Activated CD8-positive, alpha-beta memory T cell treated with anti-CD3 and anti-CD28 coated beads, Interleukin-2, amount 10 ng/mL, durations not matched to agents 7 days and 5 days (primary cell): ENCODE data around the gene CHST8. TPM values are rescaled to one million over a fixed set of nuclear protein-coding genes. Genes with fewer than 3 reads are reported as not detected.

Experiments
- ATAC-seq: fragments of 150-1000 bp; cut with Tn5 transposase; one replicate; pipeline ENCODE4 v1.10.0; 2021; ENCODE audit warnings: moderate library complexity
- CTCF ChIA-PET: fragments of 350-600 bp; sonication (Branson Sonifier 250); formaldehyde crosslinking; loops from one replicate; lab custom pipeline; 2021; ENCODE audit warnings: antibody characterized with exemption; lab: Charles Lee
- DNase-seq: peaks from one replicate; pipeline ENCODE4 v3.0.0-alpha.2; 2020
- H3K27ac Mint-ChIP-seq: one replicate; pipeline ENCODE4 v1.8.0; 2021; ENCODE audit warnings: mild to moderate bottlenecking, mixed read lengths
- H3K27me3 Mint-ChIP-seq: one replicate; pipeline ENCODE4 v1.8.0; 2021; ENCODE audit warnings: mixed read lengths
- H3K36me3 Mint-ChIP-seq: one replicate; pipeline ENCODE4 v1.8.0; 2021; ENCODE audit warnings: mild to moderate bottlenecking, mixed read lengths
- H3K4me1 Mint-ChIP-seq: one replicate; pipeline ENCODE4 v1.8.0; 2021; ENCODE audit warnings: mixed read lengths
- H3K4me3 Mint-ChIP-seq: one replicate; pipeline ENCODE4 v1.8.0; 2021; ENCODE audit warnings: mild to moderate bottlenecking, moderate library complexity, mixed read lengths
- H3K9me3 Mint-ChIP-seq: one replicate; pipeline ENCODE4 v1.8.0; 2022; ENCODE audit warnings: low read depth, mixed read lengths
- total RNA-seq, 2 experiments: library from RNA; stranded (reverse); gene quantifications; one replicate each; pipeline ENCODE4 v1.2.3, GENCODE V29; 2021

Gene CHST8
- total RNA-seq, 2 experiments from 2014 or later, result not detected

DNA sequence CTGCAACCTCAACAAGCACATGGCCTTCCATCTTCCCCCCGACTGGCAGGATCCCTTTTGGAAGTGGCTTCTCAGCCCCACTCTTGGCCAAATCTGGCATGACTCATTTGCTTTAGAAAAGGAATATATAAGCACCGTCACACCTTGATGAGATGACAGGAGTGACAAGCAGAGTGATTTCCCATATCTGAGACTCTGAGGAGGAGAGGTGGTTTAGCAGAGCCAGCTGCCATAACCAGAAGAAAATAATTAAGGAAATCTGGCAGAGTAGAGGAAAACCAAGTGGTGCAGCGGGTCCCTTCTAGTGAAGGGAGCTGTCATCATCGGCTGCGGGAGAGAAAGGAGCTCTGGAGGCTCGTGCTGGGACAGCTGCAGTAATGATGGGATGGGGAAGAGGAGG is 147.5 kb downstream of the CHST8 start:
- no peaks in the 10 kb centered on the region for H3K27me3 Mint-ChIP-seq

DNA sequence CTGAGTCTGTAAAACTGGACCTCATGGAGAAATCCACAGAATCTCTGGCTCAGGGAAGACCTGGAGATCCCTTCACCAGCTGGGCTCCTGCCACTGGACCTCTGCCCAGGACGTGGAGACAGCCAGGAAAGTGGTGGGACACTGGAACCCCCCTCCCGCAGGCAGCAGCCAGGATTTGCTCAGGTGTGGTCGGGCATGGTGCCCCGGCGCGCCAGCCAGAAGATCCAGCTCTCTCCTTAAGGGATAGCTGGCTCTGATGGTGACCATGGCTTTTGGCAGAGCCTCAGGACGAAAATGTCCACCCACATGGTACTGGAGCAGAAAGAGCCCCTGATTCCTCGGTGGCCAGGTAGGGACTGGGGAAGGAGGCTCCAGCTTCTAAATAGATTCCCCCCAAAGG is 148.4 kb downstream of the CHST8 start:
- ATAC-seq (no peak), DNase-seq (no peak)
- no peak overlapping the region for H3K27ac Mint-ChIP-seq
- CTCF ChIA-PET, result interaction anchor here (0.7 to 3.7 kb wide), 4 partner anchors 8 to 355 kb away, joined by 4 to 30 read pairs (median 14); no protein-coding TSS in a partner anchor
- no peaks in the 10 kb centered on the region for H3K4me1 Mint-ChIP-seq
- no peaks in the 10 kb centered on the region for H3K9me3 Mint-ChIP-seq
- H3K36me3 Mint-ChIP-seq, result no peaks in the 10 kb centered on the region
- no peaks in the 10 kb centered on the region for H3K27me3 Mint-ChIP-seq
- no peak overlapping the region for H3K4me3 Mint-ChIP-seq

More for the DNA sequence above, 147.5 kb downstream of the CHST8 start:
- CTCF ChIA-PET, result interaction anchor here (0.7 to 3.7 kb wide), 5 partner anchors 8 to 354 kb away, joined by 4 to 30 read pairs (median 9); no protein-coding TSS in a partner anchor
- no peaks in the 10 kb centered on the region for H3K4me1 Mint-ChIP-seq
- no peaks in the 10 kb centered on the region for H3K36me3 Mint-ChIP-seq
- no peak overlapping the region for H3K27ac Mint-ChIP-seq
- H3K4me3 Mint-ChIP-seq, result no peak overlapping the region
- DNase-seq (no peak), ATAC-seq (no peak)
- H3K9me3 Mint-ChIP-seq, result no peaks in the 10 kb centered on the region

DNA sequence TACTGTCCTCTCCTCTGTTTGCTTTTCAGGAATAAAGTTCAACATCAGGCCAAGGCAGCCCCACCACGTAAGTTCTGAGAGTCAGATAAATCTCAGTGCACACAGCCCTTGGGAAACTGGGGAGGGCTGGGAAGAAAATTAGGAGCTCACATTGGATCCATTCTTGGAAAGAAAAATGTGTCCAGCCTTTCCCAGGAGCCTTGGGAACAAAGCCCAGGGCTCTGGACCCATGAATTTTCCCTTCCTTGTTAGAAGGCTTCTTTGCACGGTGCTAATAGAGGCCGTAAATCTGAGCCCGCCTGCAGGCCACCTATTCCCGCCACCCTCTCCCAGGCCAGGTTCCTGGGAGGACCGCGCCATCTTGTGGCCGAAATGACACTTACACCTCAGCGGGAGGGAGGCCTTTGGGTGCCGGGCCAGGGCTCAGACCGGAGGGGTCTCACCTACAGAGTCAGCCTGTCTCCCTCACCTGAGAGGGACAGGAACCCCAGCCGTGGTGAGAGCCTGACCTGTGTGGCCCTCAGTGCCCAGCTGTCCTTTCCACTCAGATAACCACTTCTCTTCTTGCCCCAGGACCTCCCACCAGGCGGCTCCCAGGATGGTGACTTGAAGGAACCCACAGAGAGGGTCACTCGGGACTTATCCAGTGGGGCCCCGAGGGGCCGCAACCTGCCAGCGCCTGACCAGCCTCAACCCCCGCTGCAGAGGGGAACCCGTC is 149.8 kb downstream of the CHST8 start:
- Mint-ChIP-seq H3K9me3 (no peaks in the 10 kb centered on the region), H3K4me1 (no peaks in the 10 kb centered on the region)
- peak; percentile 72 for ATAC-seq

DNA sequence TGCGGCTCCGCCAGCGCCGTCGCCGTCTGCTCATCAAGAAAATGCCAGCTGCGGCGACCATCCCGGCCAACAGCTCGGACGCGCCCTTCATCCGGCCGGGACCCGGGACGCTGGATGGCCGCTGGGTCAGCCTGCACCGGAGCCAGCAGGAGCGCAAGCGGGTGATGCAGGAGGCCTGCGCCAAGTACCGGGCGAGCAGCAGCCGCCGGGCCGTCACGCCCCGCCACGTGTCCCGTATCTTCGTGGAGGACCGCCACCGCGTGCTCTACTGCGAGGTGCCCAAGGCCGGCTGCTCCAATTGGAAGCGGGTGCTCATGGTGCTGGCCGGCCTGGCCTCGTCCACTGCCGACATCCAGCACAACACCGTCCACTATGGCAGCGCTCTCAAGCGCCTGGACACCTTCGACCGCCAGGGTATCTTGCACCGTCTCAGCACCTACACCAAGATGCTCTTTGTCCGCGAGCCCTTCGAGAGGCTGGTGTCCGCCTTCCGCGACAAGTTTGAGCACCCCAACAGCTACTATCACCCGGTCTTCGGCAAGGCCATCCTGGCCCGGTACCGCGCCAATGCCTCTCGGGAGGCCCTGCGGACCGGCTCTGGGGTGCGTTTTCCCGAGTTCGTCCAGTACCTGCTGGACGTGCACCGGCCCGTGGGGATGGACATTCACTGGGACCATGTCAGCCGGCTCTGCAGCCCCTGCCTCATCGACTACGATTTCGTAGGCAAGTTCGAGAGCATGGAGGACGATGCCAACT is 150.5 kb downstream of the CHST8 start:
- CTCF ChIA-PET, result interaction anchor here (1.0 to 3.7 kb wide), 4 partner anchors 339 to 357 kb away, joined by 3 to 22 read pairs (median 10); no protein-coding TSS in a partner anchor
- Mint-ChIP-seq H3K9me3 (no peaks in the 10 kb centered on the region), H3K27me3 (no peaks in the 10 kb centered on the region), H3K4me1 (no peaks in the 10 kb centered on the region), H3K36me3 (no peaks in the 10 kb centered on the region), H3K4me3 (no peak overlapping the region), H3K27ac (no peak overlapping the region)
- DNase-seq (no peak), ATAC-seq (no peak)

More for the DNA sequence above, 149.8 kb downstream of the CHST8 start:
- DNase-seq, result peak; percentile 73
- H3K36me3 Mint-ChIP-seq, result no peaks in the 10 kb centered on the region
- CTCF ChIA-PET, result interaction anchor here (0.6 to 3.7 kb wide), 8 partner anchors 12 to 356 kb away, joined by 3 to 30 read pairs (median 4); no protein-coding TSS in a partner anchor
- H3K27ac Mint-ChIP-seq, result no peak overlapping the region
- H3K4me3 Mint-ChIP-seq, result no peak overlapping the region
- no peaks in the 10 kb centered on the region for H3K27me3 Mint-ChIP-seq

DNA sequence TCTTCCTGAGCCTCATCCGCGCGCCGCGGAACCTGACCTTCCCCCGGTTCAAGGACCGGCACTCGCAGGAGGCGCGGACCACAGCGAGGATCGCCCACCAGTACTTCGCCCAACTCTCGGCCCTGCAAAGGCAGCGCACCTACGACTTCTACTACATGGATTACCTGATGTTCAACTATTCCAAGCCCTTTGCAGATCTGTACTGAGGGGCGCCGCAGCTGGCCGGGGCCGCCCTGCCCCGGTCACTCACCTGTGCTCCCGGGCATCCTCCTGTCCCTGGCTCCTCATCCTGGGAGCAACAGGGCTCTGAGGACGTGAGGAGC is 151.1 kb downstream of the CHST8 start:
- no peak for ATAC-seq
- no peak overlapping the region for H3K4me3 Mint-ChIP-seq
- H3K4me1 Mint-ChIP-seq, result no peaks in the 10 kb centered on the region
- CTCF ChIA-PET, result interaction anchor here (1.0 kb wide), 1 partner anchor 342 kb away, joined by 4 read pairs; no protein-coding TSS in a partner anchor
- no peak overlapping the region for H3K27ac Mint-ChIP-seq
- no peaks in the 10 kb centered on the region for H3K9me3 Mint-ChIP-seq
- H3K27me3 Mint-ChIP-seq, result no peaks in the 10 kb centered on the region
- DNase-seq, result no peak
- no peaks in the 10 kb centered on the region for H3K36me3 Mint-ChIP-seq

DNA sequence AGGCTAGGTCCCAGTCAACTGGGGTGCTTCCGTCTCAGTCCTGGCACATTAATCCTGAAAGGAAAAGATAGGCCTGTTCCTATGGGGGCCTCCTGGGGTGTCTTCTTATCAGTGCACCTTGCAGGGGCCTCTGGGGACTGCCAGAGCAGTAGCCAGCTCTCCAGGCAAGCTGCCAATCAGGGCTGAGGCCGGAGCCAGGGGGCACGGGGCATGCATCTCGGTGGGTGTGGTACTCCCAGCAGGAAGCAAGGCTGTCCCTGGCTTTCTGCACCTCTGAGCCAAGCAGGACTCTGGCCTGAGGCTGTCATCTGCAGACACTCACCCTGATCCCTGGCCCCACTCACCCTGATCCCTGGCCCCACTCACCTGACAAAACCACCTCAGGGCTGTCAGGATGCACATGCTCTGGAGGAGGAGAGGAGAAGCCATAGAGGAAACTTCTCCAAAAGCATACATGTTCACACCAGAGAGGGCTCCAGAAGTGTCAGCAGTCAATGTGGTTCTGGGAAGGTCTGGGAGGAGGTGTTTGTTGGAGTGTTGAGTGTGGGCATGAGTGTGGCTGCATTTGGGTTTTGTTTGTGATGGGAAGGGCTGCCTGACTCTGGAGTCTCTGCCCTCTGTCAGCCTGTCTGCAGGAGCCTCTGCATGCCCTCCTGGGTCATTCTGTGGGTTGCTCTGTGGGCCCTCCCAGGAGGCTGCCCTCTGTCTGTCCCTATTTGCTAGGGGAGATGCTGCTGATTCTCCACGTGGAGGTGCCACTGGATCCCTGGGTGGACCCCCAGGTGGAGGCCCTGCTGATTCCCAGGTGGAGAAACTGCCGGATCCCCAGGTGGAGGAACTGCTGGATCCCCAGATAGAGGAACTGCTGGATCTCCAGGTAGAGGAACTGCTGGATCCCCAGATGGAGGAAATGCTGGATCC is 152.2 kb downstream of the CHST8 start:
- Mint-ChIP-seq H3K4me1 (peaks cover 6% of the 10 kb centered on the region), H3K4me3 (no peak overlapping the region), H3K27ac (no peak overlapping the region), H3K9me3 (no peaks in the 10 kb centered on the region), H3K27me3 (peaks cover 7% of the 10 kb centered on the region), H3K36me3 (no peaks in the 10 kb centered on the region)
- no peak for DNase-seq
- CTCF ChIA-PET, result interaction anchor here (2.6 kb wide), 1 partner anchor 343 kb away, joined by 6 read pairs; no protein-coding TSS in a partner anchor
- no peak for ATAC-seq

DNA sequence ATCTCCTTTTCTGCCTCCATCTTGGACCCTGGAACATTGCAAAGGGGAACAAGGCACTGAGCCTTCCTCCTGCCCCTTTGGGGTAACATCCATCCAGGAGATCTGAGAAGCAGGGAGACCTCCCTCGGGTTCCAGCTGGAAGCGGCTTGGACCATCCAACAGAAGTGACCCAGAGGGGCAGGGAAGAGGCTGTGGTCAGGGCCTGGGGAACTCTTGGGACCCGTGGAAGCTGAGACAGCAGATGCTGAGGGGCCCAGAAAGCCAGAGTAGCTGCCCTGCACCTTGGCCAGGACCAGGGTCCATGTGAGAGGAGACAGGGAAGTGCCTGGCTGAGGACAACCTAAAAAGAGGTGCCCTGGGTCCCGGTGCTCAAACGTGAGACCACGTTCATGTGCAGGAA is 153.0 kb downstream of the CHST8 start:
- no peak overlapping the region for H3K27ac Mint-ChIP-seq
- H3K4me1 Mint-ChIP-seq, result peaks cover 6% of the 10 kb centered on the region
- no peaks in the 10 kb centered on the region for H3K36me3 Mint-ChIP-seq
- DNase-seq (no peak), ATAC-seq (no peak)
- peaks cover 15% of the 10 kb centered on the region for H3K27me3 Mint-ChIP-seq
- no peak overlapping the region for H3K4me3 Mint-ChIP-seq
- no peaks in the 10 kb centered on the region for H3K9me3 Mint-ChIP-seq
- CTCF ChIA-PET, result interaction anchor here (2.6 kb wide), 1 partner anchor 344 kb away, joined by 6 read pairs; no protein-coding TSS in a partner anchor

DNA sequence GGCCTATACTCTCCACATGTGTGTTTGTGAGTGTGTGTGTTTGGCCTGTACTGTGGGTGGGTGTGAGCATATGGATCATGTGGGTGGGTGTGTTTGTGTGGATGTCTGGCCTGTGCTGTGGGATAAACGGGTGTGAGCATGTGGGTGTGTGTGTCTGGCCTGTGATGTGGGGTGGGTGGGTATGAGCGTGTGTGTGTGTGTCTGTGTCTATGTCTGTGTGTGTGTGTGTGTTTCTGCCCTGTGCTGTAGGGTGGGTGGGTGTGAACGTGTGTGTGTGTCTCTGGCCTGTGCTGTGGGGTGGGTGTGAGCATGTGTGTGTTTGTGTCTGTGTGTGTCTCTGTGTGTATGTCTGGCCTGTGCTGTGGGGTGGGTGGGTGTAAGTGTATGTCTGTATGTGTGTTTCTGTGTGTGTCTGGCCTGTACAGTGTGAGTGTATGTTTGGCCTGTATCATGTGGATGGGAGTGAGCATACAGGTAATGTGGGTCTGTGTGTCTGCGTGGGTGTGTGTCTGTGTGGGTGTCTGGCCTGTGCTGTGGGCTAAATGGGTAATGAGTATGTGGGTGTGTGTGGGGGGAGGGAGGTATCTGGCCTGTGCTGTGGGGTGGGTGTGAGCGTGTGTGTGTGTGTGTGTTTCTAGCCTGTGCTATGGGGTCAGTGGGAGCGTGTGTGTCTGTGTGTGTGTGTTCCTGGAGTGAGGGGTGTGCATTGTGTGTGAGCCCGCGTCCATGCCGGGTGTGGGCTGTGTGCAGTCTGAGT is 154.2 kb downstream of the CHST8 start:
- CTCF ChIA-PET, result interaction anchor here (1.3 to 3.4 kb wide), 5 partner anchors 11 to 368 kb away, joined by 3 to 51 read pairs (median 11); no protein-coding TSS in a partner anchor
- DNase-seq, result no peak
- H3K4me3 Mint-ChIP-seq, result no peak overlapping the region
- peaks cover 17% of the 10 kb centered on the region for H3K27me3 Mint-ChIP-seq
- no peak overlapping the region for H3K27ac Mint-ChIP-seq
- H3K9me3 Mint-ChIP-seq, result no peaks in the 10 kb centered on the region
- no peak for ATAC-seq
- no peaks in the 10 kb centered on the region for H3K36me3 Mint-ChIP-seq
- H3K4me1 Mint-ChIP-seq, result peaks cover 8% of the 10 kb centered on the region

DNA sequence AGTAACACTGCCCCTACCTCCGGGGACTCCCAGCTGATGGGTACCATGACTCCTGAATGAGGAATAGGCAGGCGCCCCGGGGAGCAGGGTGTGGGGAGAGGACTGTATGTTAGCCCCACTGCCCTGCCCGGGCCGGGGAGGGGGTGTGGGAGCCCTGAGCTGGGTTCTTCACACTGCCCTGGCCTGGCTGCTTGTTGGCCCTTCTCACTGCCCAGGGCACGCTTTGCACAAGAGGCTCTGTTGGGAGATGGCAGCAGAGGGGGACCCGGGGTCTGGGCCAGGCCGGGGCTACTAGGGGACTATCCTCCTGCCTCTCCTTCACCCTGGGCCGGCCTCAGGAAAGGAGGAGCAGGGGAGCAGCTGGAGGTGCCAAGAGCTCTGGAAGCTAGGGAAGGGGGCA is 155.6 kb downstream of the CHST8 start:
- ATAC-seq (no peak), DNase-seq (no peak)
- CTCF ChIA-PET, result interaction anchor here (0.6 to 3.9 kb wide), 86 partner anchors 8 to 862 kb away, joined by 3 to 51 read pairs (median 4); partner anchors contain the start of genes CEBPG and KCTD15
- Mint-ChIP-seq H3K27ac (no peak overlapping the region), H3K27me3 (peaks cover 17% of the 10 kb centered on the region), H3K9me3 (no peaks in the 10 kb centered on the region), H3K4me3 (no peak overlapping the region), H3K36me3 (no peaks in the 10 kb centered on the region), H3K4me1 (peaks cover 8% of the 10 kb centered on the region)

DNA sequence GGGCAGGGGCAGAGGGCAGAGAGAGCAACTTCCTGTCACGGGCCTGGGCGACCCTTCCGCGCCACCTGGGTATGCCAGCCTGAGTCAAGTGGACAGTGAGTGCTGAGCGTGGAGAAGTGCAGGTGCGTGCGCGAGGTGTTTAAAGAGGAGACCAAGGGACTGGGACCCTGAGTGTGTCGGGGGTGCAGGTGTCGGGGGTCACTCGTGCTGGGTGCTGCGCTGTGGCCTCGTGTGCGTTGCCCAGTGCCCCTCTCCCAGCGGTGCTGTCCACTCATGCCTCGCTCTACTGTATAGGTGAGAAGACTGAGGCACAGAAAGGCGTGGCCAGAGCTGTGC is 156.0 kb downstream of the CHST8 start:
- ATAC-seq (no peak), DNase-seq (no peak)
- Mint-ChIP-seq H3K4me3 (no peak overlapping the region), H3K27me3 (peaks cover 17% of the 10 kb centered on the region), H3K36me3 (no peaks in the 10 kb centered on the region), H3K4me1 (peaks cover 8% of the 10 kb centered on the region), H3K27ac (no peak overlapping the region), H3K9me3 (no peaks in the 10 kb centered on the region)
- CTCF ChIA-PET, result interaction anchor here (0.6 to 3.9 kb wide), 91 partner anchors 8 to 862 kb away, joined by 3 to 51 read pairs (median 4); partner anchors contain the start of genes CEBPG and KCTD15

DNA sequence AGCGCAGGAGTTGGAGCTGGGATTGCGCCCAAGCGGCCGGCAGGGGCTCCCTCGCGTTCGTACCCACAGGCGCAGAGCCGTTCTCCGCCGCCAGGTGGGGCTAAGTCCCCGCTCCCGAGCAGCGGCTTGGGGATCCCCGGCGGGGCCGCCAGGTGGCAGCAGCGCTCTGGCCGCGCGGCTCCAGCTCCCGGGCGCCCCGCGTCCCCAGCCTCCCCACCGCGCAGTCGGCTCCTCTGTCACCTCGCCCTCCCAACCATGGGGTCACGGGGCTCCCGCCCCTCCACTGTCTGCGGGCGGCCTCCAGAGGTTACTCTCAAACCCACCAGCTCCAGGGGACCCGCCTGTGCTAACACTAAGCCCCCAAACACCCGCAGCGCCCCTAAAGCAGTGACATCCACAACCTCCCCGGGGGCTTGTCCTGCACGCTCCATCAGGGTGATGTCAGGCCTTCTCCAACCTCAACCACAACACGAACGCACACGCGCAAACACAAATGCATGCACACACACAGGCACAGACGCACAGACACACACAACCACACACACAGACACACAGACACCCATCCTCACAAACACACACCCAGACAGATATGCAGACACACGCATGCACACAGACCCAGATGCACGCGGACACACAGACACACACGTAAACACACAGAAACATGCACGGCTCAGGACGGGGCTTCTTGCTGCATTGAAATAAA is 156.5 kb downstream of the CHST8 start:
- Mint-ChIP-seq H3K4me3 (no peak overlapping the region), H3K4me1 (peaks cover 8% of the 10 kb centered on the region), H3K36me3 (no peaks in the 10 kb centered on the region), H3K27ac (no peak overlapping the region), H3K27me3 (peaks cover 17% of the 10 kb centered on the region), H3K9me3 (no peaks in the 10 kb centered on the region)
- ATAC-seq (peak; percentile 93), DNase-seq (peak; percentile 84)
- CTCF ChIA-PET, result interaction anchor here (0.6 to 3.9 kb wide), 96 partner anchors 9 to 863 kb away, joined by 3 to 51 read pairs (median 4); partner anchors contain the start of genes CEBPG and KCTD15
